Measurements from ENCODE around the gene STX2. TPM values are rescaled to one million over a fixed set of nuclear protein-coding genes. Genes with fewer than 3 reads are reported as not detected.
"Not testable (repeated sequence)": the region's sequence is repeated elsewhere in the genome, so short reads cannot be mapped to it uniquely, and the experiment has no call there.

The STX2 gene
- total RNA-seq, 4 donors from 2014 or later = 30.6 to 37.6 (median 33.5) TPM

GRCh38 chr12:130788515-130788914 is 50.5 kb downstream of the STX2 start:
- ATAC-seq (ENCODE audit: low FRiP score) = no peak
- no peak for DNase-seq (ENCODE audit: low spot score)
- TF ChIP-seq, protein P1, sequence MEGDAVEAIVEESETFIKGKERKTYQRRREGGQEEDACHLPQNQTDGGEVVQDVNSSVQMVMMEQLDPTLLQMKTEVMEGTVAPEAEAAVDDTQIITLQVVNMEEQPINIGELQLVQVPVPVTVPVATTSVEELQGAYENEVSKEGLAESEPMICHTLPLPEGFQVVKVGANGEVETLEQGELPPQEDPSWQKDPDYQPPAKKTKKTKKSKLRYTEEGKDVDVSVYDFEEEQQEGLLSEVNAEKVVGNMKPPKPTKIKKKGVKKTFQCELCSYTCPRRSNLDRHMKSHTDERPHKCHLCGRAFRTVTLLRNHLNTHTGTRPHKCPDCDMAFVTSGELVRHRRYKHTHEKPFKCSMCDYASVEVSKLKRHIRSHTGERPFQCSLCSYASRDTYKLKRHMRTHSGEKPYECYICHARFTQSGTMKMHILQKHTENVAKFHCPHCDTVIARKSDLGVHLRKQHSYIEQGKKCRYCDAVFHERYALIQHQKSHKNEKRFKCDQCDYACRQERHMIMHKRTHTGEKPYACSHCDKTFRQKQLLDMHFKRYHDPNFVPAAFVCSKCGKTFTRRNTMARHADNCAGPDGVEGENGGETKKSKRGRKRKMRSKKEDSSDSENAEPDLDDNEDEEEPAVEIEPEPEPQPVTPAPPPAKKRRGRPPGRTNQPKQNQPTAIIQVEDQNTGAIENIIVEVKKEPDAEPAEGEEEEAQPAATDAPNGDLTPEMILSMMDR (IDR thresholded peaks at IDR 0.05) = no peak

DNA sequence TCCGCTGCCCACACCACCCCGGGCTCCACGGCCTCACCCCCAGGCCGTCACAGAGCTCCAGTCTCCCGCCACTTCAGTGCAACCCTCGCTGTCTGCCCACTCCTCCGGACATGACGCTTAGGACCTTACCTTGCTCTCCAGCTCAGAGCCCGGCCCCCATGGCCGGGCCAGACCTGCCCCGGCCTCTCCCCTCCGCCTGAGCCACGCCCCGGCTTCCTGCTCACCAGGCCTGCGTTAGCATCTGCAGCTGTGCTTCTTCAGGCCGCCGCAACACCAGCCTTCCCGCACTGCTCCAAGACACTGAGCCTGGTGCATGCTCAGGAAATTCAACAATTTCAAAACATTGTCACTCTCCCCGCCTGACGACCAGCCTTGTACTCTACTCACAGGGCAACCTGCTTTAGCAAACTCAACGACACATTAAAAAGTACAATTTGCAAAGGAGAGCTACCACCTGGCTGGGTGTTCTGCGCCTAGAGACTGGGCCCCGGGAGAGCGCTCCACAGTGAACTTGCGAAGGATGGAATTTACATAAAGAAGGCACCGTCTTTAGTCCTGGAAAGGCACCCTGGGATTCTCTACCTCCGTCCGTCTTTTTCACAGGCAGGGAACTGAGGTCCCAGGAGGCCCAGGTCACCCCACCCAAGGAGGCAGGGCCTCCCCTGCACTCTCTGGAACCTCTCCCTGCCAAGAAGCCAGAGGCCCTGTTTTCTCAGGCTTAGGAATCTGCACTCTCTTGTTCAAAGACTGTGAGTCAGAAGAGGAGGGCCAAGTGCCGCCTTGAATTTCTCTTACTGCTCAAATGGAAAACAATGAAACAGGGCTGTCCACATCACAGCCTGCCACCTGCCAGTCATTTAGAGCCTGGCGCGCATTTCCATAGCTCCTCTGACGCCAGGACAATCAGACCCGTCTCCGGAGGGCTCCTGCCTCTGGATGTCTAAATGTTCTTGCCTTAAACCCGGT is 51.3 kb downstream of the STX2 start:
- TF ChIP-seq, protein P1 (IDR thresholded peaks at IDR 0.05) = no peak
- no peak for ATAC-seq (ENCODE audit: low FRiP score)
- DNase-seq (ENCODE audit: low spot score) = no peak

DNA sequence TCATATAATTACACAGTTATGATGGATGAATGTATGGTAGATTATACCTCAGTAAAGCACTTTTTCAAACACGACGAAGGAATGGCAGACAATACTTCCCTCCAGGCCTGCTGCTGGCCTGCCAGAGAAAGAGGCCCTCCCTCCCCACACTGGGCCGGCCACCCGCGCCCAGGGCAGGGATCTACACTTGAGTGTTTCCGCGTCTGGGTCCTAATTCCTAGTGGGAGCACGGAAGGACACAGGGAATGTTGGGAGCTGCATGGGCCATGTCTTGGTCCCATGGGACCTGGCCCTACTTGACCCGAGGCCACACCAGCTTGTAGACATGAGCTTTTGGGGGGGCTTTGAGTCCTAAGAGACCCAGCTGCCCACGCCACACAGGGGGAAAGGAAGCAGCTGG is 52.0 kb downstream of the STX2 start:
- TF ChIP-seq, protein P1 (IDR thresholded peaks at IDR 0.05) = no peak
- DNase-seq (ENCODE audit: low spot score) (no peak), ATAC-seq (ENCODE audit: low FRiP score) (no peak)

GRCh38 chr12:130783110-130783715 is 55.8 kb downstream of the STX2 start:
- ATAC-seq (ENCODE audit: low FRiP score) = no peak
- TF ChIP-seq, protein P1 (IDR thresholded peaks at IDR 0.05) = no peak
- no peak for DNase-seq (ENCODE audit: low spot score)

DNA sequence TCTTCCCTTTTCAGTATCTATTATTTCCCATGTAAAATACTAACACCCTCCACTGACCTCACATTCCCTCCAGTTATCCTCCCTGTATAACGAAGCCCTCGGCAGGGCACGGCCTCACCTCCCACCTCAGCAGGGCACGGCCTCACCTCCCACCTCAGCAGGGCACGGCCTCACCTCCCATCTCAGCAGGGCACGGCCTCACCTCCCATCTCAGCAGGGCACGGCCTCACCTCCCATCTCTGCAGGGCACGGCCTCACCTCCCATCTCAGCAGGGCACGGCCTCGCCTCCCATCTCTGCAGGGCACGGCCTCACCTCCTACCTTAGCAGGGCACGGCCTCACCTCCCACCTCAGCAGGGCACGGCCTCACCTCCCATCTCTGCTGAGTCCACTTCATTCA is 56.8 kb downstream of the STX2 start:
- ATAC-seq (ENCODE audit: low FRiP score); DNase-seq (ENCODE audit: low spot score): not testable (repeated sequence)

DNA sequence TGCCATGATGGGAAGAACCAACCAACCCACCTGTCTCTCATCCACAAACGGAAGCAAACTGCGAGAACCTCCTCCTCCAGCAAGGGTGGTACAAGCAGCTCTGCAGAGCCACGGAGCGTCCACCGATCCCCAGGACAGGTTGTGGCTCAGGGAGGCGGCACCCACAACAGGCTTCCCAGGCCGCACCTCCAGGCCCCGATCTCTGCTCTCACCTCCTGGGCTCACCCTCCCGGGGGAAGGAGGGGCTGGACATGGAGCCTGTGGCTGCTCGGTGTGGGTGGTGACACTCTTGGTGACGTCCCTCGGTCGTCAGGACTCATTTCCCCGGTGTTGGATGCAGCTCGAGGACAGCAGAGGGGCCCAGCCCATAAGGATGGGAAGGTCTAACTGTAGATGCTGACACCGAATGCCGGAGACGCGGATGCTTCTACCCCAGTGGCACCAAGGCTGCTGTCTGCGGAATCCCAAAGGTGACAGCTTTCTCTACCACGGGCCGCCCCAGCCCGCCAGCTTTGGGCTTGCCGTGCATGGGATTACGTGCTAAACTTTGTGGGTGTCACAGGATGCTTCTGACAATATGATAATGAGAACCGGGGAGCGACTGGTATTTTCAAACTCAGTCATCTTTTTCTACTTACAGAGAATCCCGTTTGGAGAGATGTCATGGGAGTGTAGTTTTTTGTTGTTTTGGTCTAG is 58.0 kb downstream of the STX2 start:
- DNase-seq (ENCODE audit: low spot score) = no peak
- TF ChIP-seq, protein P1 (IDR thresholded peaks at IDR 0.05) = no peak
- ATAC-seq (ENCODE audit: low FRiP score) = no peak

DNA sequence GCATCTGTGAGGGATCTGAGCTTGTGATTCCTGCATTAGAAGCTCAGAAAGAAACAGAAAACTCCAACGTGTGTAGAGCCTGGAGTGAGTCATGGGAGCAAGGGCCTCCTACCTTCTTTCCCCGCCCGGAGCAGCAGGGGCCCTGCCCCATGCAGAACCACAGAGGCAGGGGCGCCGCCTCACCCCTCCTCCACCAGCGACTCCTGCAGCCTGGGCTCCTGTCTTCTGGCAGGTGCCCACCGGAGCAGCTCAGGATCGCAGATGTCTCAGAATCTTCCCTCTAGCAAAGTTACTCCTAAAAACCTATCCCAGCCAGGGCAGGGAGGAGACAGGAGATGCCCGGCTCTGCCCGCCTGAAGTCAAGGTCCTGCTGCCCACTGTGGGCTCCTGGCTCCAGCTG is 58.7 kb downstream of the STX2 start:
- no peak for DNase-seq (ENCODE audit: low spot score)

More for the DNA sequence above, 58.7 kb downstream of the STX2 start:
- TF ChIP-seq, protein P1 (IDR thresholded peaks at IDR 0.05) = no peak
- ATAC-seq (ENCODE audit: low FRiP score) = no peak
